ENCODE measurements around the gene ADIPOR2. TPM values are rescaled to one million over a fixed set of nuclear protein-coding genes. Genes with fewer than 3 reads are reported as not detected.
A peak's percentile ranks its signal among the peaks of the same experiment; 100 is the strongest.

ADIPOR2 gene
- polyA plus RNA-seq, 3 donors, result 3.9 to 14.6 (median 6.2) TPM

DNA sequence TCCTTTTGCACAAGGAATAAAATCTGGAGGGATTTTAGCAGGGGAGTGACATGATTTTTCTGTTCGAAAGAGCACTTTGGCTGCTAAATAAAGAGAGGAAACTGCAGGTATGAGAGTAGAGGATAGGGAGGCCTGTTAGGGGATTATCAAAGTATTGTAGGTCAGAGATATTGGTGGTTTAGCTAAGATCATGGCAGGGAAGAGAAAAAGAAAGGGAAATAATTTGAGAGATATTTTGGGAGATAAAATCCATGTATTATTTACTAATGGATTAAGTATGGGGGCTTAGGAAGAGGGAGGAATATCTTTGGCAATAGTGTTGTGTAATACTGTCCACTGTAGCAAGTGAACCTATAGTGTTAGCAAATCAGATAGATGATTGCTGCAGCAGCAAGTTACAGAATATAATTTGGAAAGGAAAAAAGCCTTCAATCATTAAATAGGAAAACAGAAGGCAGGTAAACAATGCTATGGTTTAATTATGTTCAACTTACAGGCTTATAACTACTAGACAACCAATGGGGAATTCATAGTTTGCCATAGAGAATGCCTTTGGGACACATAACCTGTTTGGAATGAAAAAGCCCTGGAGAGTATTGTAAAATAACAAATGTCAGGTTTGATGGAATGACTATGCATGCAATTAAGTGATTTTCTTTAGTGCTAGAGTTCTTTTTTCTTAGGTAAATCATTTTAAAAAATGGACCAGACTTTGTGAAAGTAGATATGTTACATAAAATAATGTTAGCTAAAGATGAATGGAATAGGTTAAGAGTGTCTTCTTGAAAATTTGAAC lies 50.5 kb downstream of the ADIPOR2 start:
- H3K4me1 Mint-ChIP-seq, result peaks cover 30% of the 10 kb centered on the region
- Histone ChIP-seq H2AFZ (ENCODE audit: insufficient read depth, low read depth, low read length, poor library complexity, severe bottlenecking) (no peak overlapping the region), H3K4me1 (ENCODE audit: control insufficient read depth in 1 of 2, insufficient read depth in 2 of 2, low read length in 2 of 2) (peaks cover 0 to 9% of the 10 kb centered on the region in 2 donors), H3K9ac (ENCODE audit: insufficient read depth, low read length, poor library complexity, severe bottlenecking) (no peak overlapping the region), H3K4me2 (replicated peaks; ENCODE audit: extremely low read depth, low read length, poor library complexity, severe bottlenecking) (no peak overlapping the region), H3K4me3 (replicated peaks in 1 of 3; ENCODE audit: low read depth in 2 of 3, low read length in 3 of 3) (no peak overlapping the region), H3K36me3 (replicated peaks in 1 of 2; ENCODE audit: control insufficient read depth in 1 of 2, insufficient read depth in 2 of 2, low read length in 2 of 2) (peaks cover 1 to 3% of the 10 kb centered on the region in 2 donors), H3K27me3 (ENCODE audit: control insufficient read depth in 2 of 2, insufficient read depth in 2 of 2, low read length in 2 of 2) (no peaks in the 10 kb centered on the region), H3K79me2 (ENCODE audit: insufficient read depth, low read length) (peaks cover 89% of the 10 kb centered on the region), H3K27ac (ENCODE audit: low read depth in 1 of 2, low read length in 2 of 2) (peak overlapping the region in 1 of 2 donors; percentile 23), H4K20me1 (ENCODE audit: insufficient read depth, low read length) (peaks cover 65% of the 10 kb centered on the region), H3K9me3 (replicated peaks in 1 of 2; ENCODE audit: control insufficient read depth in 1 of 2, insufficient read depth in 1 of 2, low read length in 2 of 2) (peaks cover 0 to 3% of the 10 kb centered on the region in 2 donors)
- intact Hi-C loops (cut with micrococcal nuclease), result no loop called here
- H3K36me3 Mint-ChIP-seq, result peaks cover 17 to 24% of the 10 kb centered on the region in 2 donors
- H3K27me3 Mint-ChIP-seq (ENCODE audit: low read depth in 3 of 3), result peaks cover 0 to 2% (median 0%) of the 10 kb centered on the region in 3 donors
- peak in 1 of 3 donors; percentile 3 for DNase-seq
- peak overlapping the region in 6 of 7 donors; percentile 7 to 49 (median 26) for H3K27ac Mint-ChIP-seq
- H3K4me3 Mint-ChIP-seq, result no peak overlapping the region
- no peak for TF ChIP-seq CTCF (IDR thresholded peaks at IDR 0.05)
- H3K9me3 Mint-ChIP-seq, result peaks cover 0 to 8% (median 3%) of the 10 kb centered on the region in 7 donors
- 0% methylated on average over 1 of the region's 1 CpG for WGBS (ENCODE audit: insufficient coverage)

DNA sequence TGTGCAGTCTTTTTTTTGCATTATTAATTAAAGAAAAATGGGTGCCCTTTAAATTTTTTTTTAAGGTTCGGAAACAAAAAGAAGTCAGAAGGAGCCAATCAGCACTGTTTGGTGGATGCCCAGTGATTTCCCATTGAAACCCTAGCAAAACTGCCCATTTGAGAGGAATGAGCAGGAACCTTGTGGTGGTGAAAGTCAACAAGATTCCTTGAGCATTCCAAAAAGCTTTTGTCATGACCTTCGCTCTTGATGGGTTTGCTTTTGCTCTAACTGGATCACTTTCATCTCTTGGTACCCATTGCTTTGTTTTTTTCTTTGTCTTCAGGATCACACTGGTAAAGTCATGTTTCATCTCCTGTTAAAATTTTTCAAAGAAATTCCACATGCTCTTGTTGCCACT lies 54.1 kb downstream of the ADIPOR2 start:
- H3K4me2 ChIP-seq (replicated peaks; ENCODE audit: extremely low read depth, low read length, poor library complexity, severe bottlenecking), result no peak overlapping the region
- no peak for DNase-seq
- intact Hi-C loops (cut with micrococcal nuclease), result no loop called here
- no peak overlapping the region for H3K9ac ChIP-seq (ENCODE audit: insufficient read depth, low read length, poor library complexity, severe bottlenecking)
- H3K27me3 ChIP-seq (ENCODE audit: control insufficient read depth in 2 of 2, insufficient read depth in 2 of 2, low read length in 2 of 2), result no peaks in the 10 kb centered on the region
- 100% methylated on average over 1 of the region's 2 CpGs for WGBS (ENCODE audit: insufficient coverage)
- H3K79me2 ChIP-seq (ENCODE audit: insufficient read depth, low read length), result peaks cover 90% of the 10 kb centered on the region
- H3K4me1 Mint-ChIP-seq, result peaks cover 20% of the 10 kb centered on the region
- H3K4me1 ChIP-seq (ENCODE audit: control insufficient read depth in 1 of 2, insufficient read depth in 2 of 2, low read length in 2 of 2), result peaks cover 0 to 9% of the 10 kb centered on the region in 2 donors
- H3K27ac Mint-ChIP-seq, result no peak overlapping the region
- peaks cover 18 to 34% (median 24%) of the 10 kb centered on the region in 7 donors for H3K9me3 Mint-ChIP-seq
- peaks cover 13 to 20% of the 10 kb centered on the region in 2 donors for H3K9me3 ChIP-seq (replicated peaks in 1 of 2; ENCODE audit: control insufficient read depth in 1 of 2, insufficient read depth in 1 of 2, low read length in 2 of 2)
- H3K36me3 ChIP-seq (replicated peaks in 1 of 2; ENCODE audit: control insufficient read depth in 1 of 2, insufficient read depth in 2 of 2, low read length in 2 of 2), result peaks cover 3 to 24% of the 10 kb centered on the region in 2 donors
- no peak overlapping the region for H2AFZ ChIP-seq (ENCODE audit: insufficient read depth, low read depth, low read length, poor library complexity, severe bottlenecking)
- H4K20me1 ChIP-seq (ENCODE audit: insufficient read depth, low read length), result peaks cover 47% of the 10 kb centered on the region
- H3K27ac ChIP-seq (ENCODE audit: low read depth in 1 of 2, low read length in 2 of 2), result no peak overlapping the region
- peaks cover 0 to 2% (median 0%) of the 10 kb centered on the region in 3 donors for H3K27me3 Mint-ChIP-seq (ENCODE audit: low read depth in 3 of 3)
- H3K36me3 Mint-ChIP-seq, result peaks cover 30 to 48% of the 10 kb centered on the region in 2 donors
- no peak for TF ChIP-seq CTCF (IDR thresholded peaks at IDR 0.05)
- H3K4me3 Mint-ChIP-seq, result no peak overlapping the region
- H3K4me3 ChIP-seq (replicated peaks in 1 of 3; ENCODE audit: low read depth in 2 of 3, low read length in 3 of 3), result no peak overlapping the region
